Endometrial microvascular endothelial cells (primary cell): Measurements from ENCODE around the gene WRAP73. TPM values are rescaled to one million over a fixed set of nuclear protein-coding genes. Genes with fewer than 3 reads are reported as not detected.

Experiments
- in situ Hi-C: cut with HindIII; loops from 2 replicates; pipeline ENCODE4 v1.10.0; 2017; ENCODE audit warnings: low sequenced_read_pairs, low pct_unique_long_range_greater_than_20kb; ENCODE audit errors: inconsistent ontology term
- total RNA-seq: library from RNA; depleted of rRNA; stranded (reverse); fragments of >200 nt; gene quantifications from one replicate; pipeline ENCODE4 v1.2.3, GENCODE V29; 2015; ENCODE audit errors: inconsistent ontology term

Gene WRAP73
- 26.4 TPM for total RNA-seq

GRCh38 chr1:3649342-3650247 is at the start of gene WRAP73:
WRAP73 (minus strand) TSS chr1:3650103; CDS start chr1:3649999, 104 bp downstream.
- in situ Hi-C loops = no loop called here

GRCh38 chr1:3699596-3699995 is 49.7 kb upstream of the WRAP73 start:
- in situ Hi-C loops = no loop called here

GRCh38 chr1:3698660-3699408 is 48.9 kb upstream of the WRAP73 start:
- in situ Hi-C loops = no loop called here

- in situ Hi-C loops = no loop called here
Measured at GRCh38 chr1:3697810-3698209, 47.9 kb upstream of the WRAP73 start.

- in situ Hi-C loops = no loop called here
Measured at GRCh38 chr1:3697104-3697503, 47.2 kb upstream of the WRAP73 start.

- in situ Hi-C loops = no loop called here
Measured at GRCh38 chr1:3696689-3697088, 46.8 kb upstream of the WRAP73 start.

- in situ Hi-C loops = no loop called here
Measured at GRCh38 chr1:3695326-3696217, 45.7 kb upstream of the WRAP73 start.

GRCh38 chr1:3693321-3693720 is 43.4 kb upstream of the WRAP73 start:
- in situ Hi-C loops = no loop called here

- in situ Hi-C loops = no loop called here
Measured at GRCh38 chr1:3692598-3692997, 42.7 kb upstream of the WRAP73 start.

GRCh38 chr1:3691421-3692204 is 41.7 kb upstream of the WRAP73 start:
- in situ Hi-C loops = no loop called here

GRCh38 chr1:3690282-3691065 is 40.6 kb upstream of the WRAP73 start:
- in situ Hi-C loops = no loop called here

GRCh38 chr1:3689138-3689750 is 39.3 kb upstream of the WRAP73 start:
- in situ Hi-C loops = no loop called here

GRCh38 chr1:3688356-3689137 is 38.6 kb upstream of the WRAP73 start:
- in situ Hi-C loops = no loop called here

- in situ Hi-C loops = no loop called here
Measured at GRCh38 chr1:3687504-3687903, 37.6 kb upstream of the WRAP73 start.

- in situ Hi-C loops = no loop called here
Measured at GRCh38 chr1:3685906-3686305, 36.0 kb upstream of the WRAP73 start.

- in situ Hi-C loops = no loop called here
Measured at GRCh38 chr1:3685222-3685621, 35.3 kb upstream of the WRAP73 start.
